Right lobe of liver (tissue), 6 donors: ENCODE data around the gene GPR156. TPM values are rescaled to one million over a fixed set of nuclear protein-coding genes. Genes with fewer than 3 reads are reported as not detected.

Experiments
- ATAC-seq, 4 donors: fragments of 200-7000 bp; cut with Tn5 transposase; one replicate each; pipeline ENCODE4 v1.9.1; 2020; ENCODE audit warnings: mild to moderate bottlenecking in 4 of 4, moderate library complexity in 4 of 4
- DNase-seq, 3 donors: peaks; one replicate each; pipeline ENCODE4 v3.0.0-alpha.2; 2020
- H3K27ac ChIP-seq, 3 donors: fragments of 200-600 bp; one replicate each; pipeline ENCODE4 v1.8.0; 2022
- H3K27me3 ChIP-seq, 2 donors: fragments of 200-600 bp; one replicate each; pipeline ENCODE4 v1.8.0; 2022
- H3K36me3 ChIP-seq, 4 donors: fragments of 200-600 bp; sonication (generic) in 1 of 4; one replicate each; pipeline versions ENCODE4 v1.5.1 to v1.8.0; 2017 to 2022; ENCODE audit warnings: control low read depth in 1 of 4
- H3K4me1 ChIP-seq, 4 donors: fragments of 200-600 bp; sonication (generic) in 1 of 4; one replicate each; pipeline versions ENCODE4 v1.5.1 to v1.8.0; 2017 to 2022; ENCODE audit warnings: control low read depth in 1 of 4
- H3K4me3 ChIP-seq, 3 donors: fragments of 200-600 bp; one replicate each; pipeline ENCODE4 v1.8.0; 2022
- H3K9me3 ChIP-seq, 4 donors: fragments of 200-600 bp; sonication (generic) in 1 of 4; one replicate each; pipeline versions ENCODE4 v1.5.1 to v1.8.0; 2017 to 2022; ENCODE audit warnings: control low read depth in 1 of 4
- CTCF ChIP-seq, 4 donors: fragments of 200-600 bp in 3 of 4; fragments of 450-650 bp in 1 of 4; IDR thresholded peaks; one replicate each; pipeline versions ENCODE4 v1.5.1 to v1.8.0; 2016 to 2022; ENCODE audit warnings: antibody characterized with exemption in 4 of 4, mild to moderate bottlenecking in 2 of 4
- POLR2A ChIP-seq: fragments of 450-650 bp; IDR thresholded peaks from one replicate; pipeline ENCODE4 v1.6.1; 2017; ENCODE audit warnings: antibody characterized with exemption, mild to moderate bottlenecking
- WGBS: methylation state at CpG from one replicate; pipeline ENCODE4 v1.1.6; 2018; ENCODE audit warnings: low coverage, low lambda C conversion rate; ENCODE audit not compliant: insufficient coverage; ENCODE audit errors: missing lambda C conversion rate; 5-methylcytosine and 5-hydroxymethylcytosine counted together
- intact Hi-C, 2 donors: fragments of 100-400 bp; cut with DNase I; formaldehyde crosslinking; loops; one replicate each; pipeline versions ENCODE4 v1.11.2 to v1.14.1; 2022
- total RNA-seq, 6 experiments: library from RNA; depleted of rRNA in 2 of 6; stranded (reverse); fragments of >200 nt in 2 of 6; fragmentation: NEBNext Ultra II Directional in 3 of 6; extraction: Animal tissue kit (Norgen Biotek cat#: 25700) in 3 of 6; gene quantifications; one replicate each; pipeline versions ENCODE4 v1.1.0 to v1.2.4, GENCODE V29; 2016 to 2023
- donor health status: DM: no; HTN: yes; CAD: no.
- donor health status: DM: no; HTN: no; CAD: no.
- donor health status: DM: no; HTN: no; CAD: no.
- donor health status: DM: no; HTN: yes; CAD: no.
- donor health status: DM: no; HTN: yes; CAD: no.

The GPR156 gene
- total RNA-seq, 6 experiments from 2014 or later, result not detected

- no peak overlapping the region for H3K27ac ChIP-seq
- TF ChIP-seq POLR2A (no peak), CTCF (IDR thresholded peaks at IDR 0.05) (no peak)
- intact Hi-C loops, result no loop called here
- DNase-seq (no peak), ATAC-seq (no peak)
- no peaks in the 10 kb centered on the region for H3K27me3 ChIP-seq
- H3K36me3 ChIP-seq, result no peaks in the 10 kb centered on the region
- no peaks in the 10 kb centered on the region for H3K4me1 ChIP-seq
- H3K4me3 ChIP-seq, result no peak overlapping the region
- H3K9me3 ChIP-seq, result no peaks in the 10 kb centered on the region
Observed at GRCh38 chr3:120193554-120193953, 91.5 kb downstream of the GPR156 start.

- WGBS, result 62% methylated on average over 2 of the region's 3 CpGs
- Histone ChIP-seq H3K27ac (no peak overlapping the region), H3K4me3 (no peak overlapping the region), H3K4me1 (no peaks in the 10 kb centered on the region), H3K27me3 (no peaks in the 10 kb centered on the region), H3K36me3 (no peaks in the 10 kb centered on the region), H3K9me3 (no peaks in the 10 kb centered on the region)
- no peak for TF ChIP-seq POLR2A
- no peak for TF ChIP-seq CTCF (IDR thresholded peaks at IDR 0.05)
- intact Hi-C loops, result no loop called here
- ATAC-seq (no peak), DNase-seq (no peak)
Observed at GRCh38 chr3:120192579-120192978, 92.4 kb downstream of the GPR156 start.

GRCh38 chr3:120192159-120192558 lies 92.9 kb downstream of the GPR156 start:
- WGBS, result 100% methylated on average over 1 of the region's 1 CpG
- TF ChIP-seq POLR2A (no peak), CTCF (IDR thresholded peaks at IDR 0.05) (no peak)
- H3K4me1 ChIP-seq, result no peaks in the 10 kb centered on the region
- no peaks in the 10 kb centered on the region for H3K9me3 ChIP-seq
- no peaks in the 10 kb centered on the region for H3K36me3 ChIP-seq
- no peak for ATAC-seq
- H3K27ac ChIP-seq, result no peak overlapping the region
- no peak for DNase-seq
- intact Hi-C loops, result no loop called here
- H3K4me3 ChIP-seq, result no peak overlapping the region
- H3K27me3 ChIP-seq, result no peaks in the 10 kb centered on the region

GRCh38 chr3:120182613-120183511 lies 102.2 kb downstream of the GPR156 start:
- intact Hi-C loops, result no loop called here
- WGBS, result 62% methylated on average over 7 of the region's 7 CpGs
- no peaks in the 10 kb centered on the region for H3K36me3 ChIP-seq
- TF ChIP-seq POLR2A, result no peak
- peak; percentile 30 to 42 (median 36) for TF ChIP-seq CTCF (IDR thresholded peaks at IDR 0.05)
- peak; percentile 46 to 59 (median 50) for ATAC-seq
- no peaks in the 10 kb centered on the region for H3K9me3 ChIP-seq
- no peak for DNase-seq
- H3K4me1 ChIP-seq, result no peaks in the 10 kb centered on the region
- H3K27me3 ChIP-seq, result no peaks in the 10 kb centered on the region
- H3K27ac ChIP-seq, result no peak overlapping the region
- no peak overlapping the region for H3K4me3 ChIP-seq
